OCI-LY7 (cell line): Measurements from ENCODE around the gene PRMT2. TPM values are rescaled to one million over a fixed set of nuclear protein-coding genes. Genes with fewer than 3 reads are reported as not detected.

Experiments used
- BruUV-seq: library from RNA; stranded (reverse); fragments of 400-500 nt; replicated peaks from 2 replicates; lab custom pipeline; 2021; lab: Mats Ljungman, UMichigan
- CTCF ChIA-PET: fragments of 300-600 bp; sonication (Branson Sonifier 250); formaldehyde crosslinking; loops from one replicate; lab custom pipeline; 2022; ENCODE audit warnings: antibody characterized with exemption; ENCODE audit not compliant: unreplicated experiment; lab: Charles Lee
- POLR2A ChIA-PET: fragments of 300-600 bp; sonication (Branson Sonifier 250); formaldehyde crosslinking; loops from one replicate; lab custom pipeline; 2022; ENCODE audit warnings: antibody characterized with exemption; lab: Charles Lee
- DNase-seq: peaks from one replicate; pipeline ENCODE4 v3.0.0-alpha.2; 2015; ENCODE audit warnings: low spot score
- H2AFZ ChIP-seq: fragments of 200-600 bp; sonication (generic), shearing (Covaris generic); 2 replicates; pipeline ENCODE4 v1.6.1; 2014; ENCODE audit warnings: mild to moderate bottlenecking, antibody characterized with exemption, low read length, moderate library complexity
- H3K27ac ChIP-seq: fragments of 200-600 bp; sonication (generic); 2 replicates; pipeline ENCODE4 v1.5.1; 2014; ENCODE audit warnings: mixed run types, low read depth, mild to moderate bottlenecking, moderate library complexity, low read length, inconsistent platforms; ENCODE audit not compliant: poor library complexity, severe bottlenecking
- H3K36me3 ChIP-seq: fragments of 200-600 bp; sonication (generic); 2 replicates; pipeline ENCODE4 v1.6.1; 2014; ENCODE audit warnings: mild to moderate bottlenecking, antibody characterized with exemption, low read length, moderate library complexity, mixed read lengths; ENCODE audit not compliant: insufficient read depth
- H3K4me1 ChIP-seq: fragments of 200-600 bp; sonication (generic); 2 replicates; pipeline ENCODE4 v1.5.1; 2014; ENCODE audit warnings: mild to moderate bottlenecking, low read length; ENCODE audit not compliant: insufficient read depth, poor library complexity, severe bottlenecking
- H3K4me2 ChIP-seq: fragments of 200-600 bp; sonication (generic); 2 replicates; pipeline ENCODE4 v1.6.1; 2014; ENCODE audit warnings: mild to moderate bottlenecking, low read length
- H3K4me3 ChIP-seq: fragments of 200-600 bp; sonication (generic); 2 replicates; pipeline ENCODE4 v1.5.1; 2014; ENCODE audit warnings: mild to moderate bottlenecking, low read depth, low read length; ENCODE audit not compliant: poor library complexity, severe bottlenecking
- H3K79me2 ChIP-seq: fragments of 200-600 bp; sonication (generic); 2 replicates; pipeline ENCODE4 v1.6.1; 2016; ENCODE audit warnings: low read depth, mild to moderate bottlenecking, low read length, moderate library complexity, mixed read lengths; ENCODE audit not compliant: insufficient read depth
- H3K9me2 ChIP-seq: fragments of 200-600 bp; sonication (generic); 2 replicates; pipeline ENCODE4 v1.6.1; 2016; ENCODE audit warnings: mild to moderate bottlenecking, low read length, mixed read lengths; ENCODE audit not compliant: insufficient read depth
- H3K9me3 ChIP-seq: fragments of 200-600 bp; sonication (generic); 2 replicates; pipeline ENCODE4 v1.6.1; 2014; ENCODE audit warnings: mild to moderate bottlenecking, mixed run types, low read length, mixed read lengths
- H4K20me1 ChIP-seq: fragments of 200-600 bp; sonication (generic); 2 replicates; pipeline ENCODE4 v1.6.1; 2014; ENCODE audit warnings: mild to moderate bottlenecking, antibody characterized with exemption, low read length, moderate library complexity, mixed read lengths; ENCODE audit not compliant: insufficient read depth
- CTCF ChIP-seq: fragments of 200-600 bp; sonication (generic); conservative IDR thresholded peaks from 2 replicates; pipeline ENCODE4 v1.5.1; 2014; ENCODE audit warnings: mild to moderate bottlenecking, antibody characterized with exemption, low read length, moderate library complexity, mixed read lengths
- EZH2phosphoT487 ChIP-seq: fragments of 200-600 bp; sonication (generic); IDR thresholded peaks from 2 replicates; pipeline ENCODE4 v1.6.1; 2018; ENCODE audit warnings: low read depth, borderline replicate concordance, mild to moderate bottlenecking, mixed run types, antibody characterized with exemption, low read length, moderate library complexity, mixed read lengths
- intact Hi-C: fragments of 100-400 bp; cut with micrococcal nuclease; formaldehyde crosslinking; loops from one replicate; pipeline ENCODE4 v1.10.0; 2022; ENCODE audit not compliant: unreplicated experiment
- total RNA-seq, 2 experiments: library from RNA; depleted of rRNA in 1 of 2; stranded (reverse); fragments of >200 nt in 1 of 2; shearing (Covaris generic) in 1 of 2; gene quantifications; 2 replicates each; pipeline ENCODE4 v1.2.3, GENCODE V29; 2014 to 2022

PRMT2 gene
- total RNA-seq, 2 experiments from 2014 or later: 30.5 to 32.8 TPM

GRCh38 chr21:46621457-46622182, 13.9 kb upstream of the PRMT2 start:
- Histone ChIP-seq H2AFZ (no peak overlapping the region), H3K27ac (no peak overlapping the region), H3K4me1 (no peaks in the 10 kb centered on the region), H3K36me3 (no peaks in the 10 kb centered on the region), H3K79me2 (no peaks in the 10 kb centered on the region), H3K9me3 (peaks cover 12% of the 10 kb centered on the region), H3K9me2 (no peaks in the 10 kb centered on the region), H4K20me1 (no peaks in the 10 kb centered on the region), H3K4me3 (no peak overlapping the region), H3K4me2 (no peak overlapping the region)
- no peak for TF ChIP-seq CTCF
- no peak for TF ChIP-seq EZH2phosphoT487
- ChIA-PET POLR2A (interaction anchor here (2.2 kb wide), 1 partner anchor 13 kb away, joined by 6 read pairs; no protein-coding TSS in a partner anchor), CTCF (no interaction called here)
- DNase-seq: no peak
- intact Hi-C loops: no loop called here
- no TSS peak for BruUV-seq

DNA sequence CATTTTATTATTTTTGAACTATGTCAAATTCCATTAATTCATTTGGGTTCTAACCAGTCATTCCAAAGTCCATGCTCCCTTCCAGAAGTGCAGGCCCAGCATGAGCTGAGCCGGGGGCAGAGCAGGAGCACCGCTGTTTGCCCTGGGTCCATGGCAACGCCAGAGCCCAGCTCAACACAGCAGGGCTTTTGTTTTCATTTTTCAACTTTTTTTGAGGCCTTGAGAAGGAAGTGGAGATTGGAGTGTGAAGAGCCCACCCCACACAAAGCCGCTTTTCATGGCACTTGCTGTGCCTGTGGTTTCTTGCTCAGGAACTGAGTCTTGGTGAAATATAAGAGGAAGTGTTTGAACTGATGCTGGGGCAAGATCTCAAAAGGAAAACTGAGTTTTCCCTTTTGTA, 13.2 kb upstream of the PRMT2 start:
- Histone ChIP-seq H4K20me1 (no peaks in the 10 kb centered on the region), H3K4me2 (no peak overlapping the region), H3K27ac (no peak overlapping the region), H3K4me1 (no peaks in the 10 kb centered on the region), H2AFZ (no peak overlapping the region), H3K4me3 (no peak overlapping the region), H3K79me2 (no peaks in the 10 kb centered on the region), H3K36me3 (no peaks in the 10 kb centered on the region), H3K9me3 (peaks cover 12% of the 10 kb centered on the region), H3K9me2 (no peaks in the 10 kb centered on the region)
- DNase-seq: no peak
- ChIA-PET CTCF (no interaction called here), POLR2A (interaction anchor here (2.2 kb wide), 1 partner anchor 12 kb away, joined by 6 read pairs; no protein-coding TSS in a partner anchor)
- no TSS peak for BruUV-seq
- no peak for TF ChIP-seq CTCF
- TF ChIP-seq EZH2phosphoT487: no peak
- intact Hi-C loops: no loop called here

DNA sequence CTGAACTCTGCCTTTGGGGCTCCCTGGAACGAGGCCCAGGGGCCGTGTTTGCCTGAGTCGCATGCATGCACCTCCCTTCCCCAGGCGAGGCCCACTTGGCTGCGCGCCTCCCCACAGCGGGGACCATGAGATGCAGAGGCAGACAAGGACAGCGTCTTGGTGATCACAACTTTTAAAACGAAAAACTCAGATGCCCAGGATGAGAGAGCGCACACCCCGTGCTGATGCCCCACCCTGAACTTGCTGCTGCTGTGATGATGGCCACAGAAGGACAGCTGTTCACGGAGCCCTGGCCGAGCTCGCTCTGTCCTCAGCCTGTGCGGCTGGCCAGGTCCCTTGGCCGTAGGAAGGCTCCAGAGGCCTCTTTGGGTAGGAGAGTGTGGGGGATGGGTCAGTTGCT, 11.4 kb upstream of the PRMT2 start:
- Histone ChIP-seq H3K4me1 (no peaks in the 10 kb centered on the region), H3K4me3 (no peak overlapping the region), H3K79me2 (no peaks in the 10 kb centered on the region), H3K36me3 (no peaks in the 10 kb centered on the region), H2AFZ (no peak overlapping the region), H3K4me2 (no peak overlapping the region), H3K27ac (no peak overlapping the region), H3K9me3 (peaks cover 12% of the 10 kb centered on the region), H4K20me1 (no peaks in the 10 kb centered on the region), H3K9me2 (no peaks in the 10 kb centered on the region)
- intact Hi-C loops: no loop called here
- CTCF ChIA-PET: no interaction called here
- no peak for DNase-seq
- TF ChIP-seq CTCF (no peak), EZH2phosphoT487 (no peak)
- POLR2A ChIA-PET: no interaction called here
- BruUV-seq: no TSS peak
